ENCODE measurements around the gene STK11IP. TPM values are rescaled to one million over a fixed set of nuclear protein-coding genes. Genes with fewer than 3 reads are reported as not detected.

The STK11IP gene, protein sequence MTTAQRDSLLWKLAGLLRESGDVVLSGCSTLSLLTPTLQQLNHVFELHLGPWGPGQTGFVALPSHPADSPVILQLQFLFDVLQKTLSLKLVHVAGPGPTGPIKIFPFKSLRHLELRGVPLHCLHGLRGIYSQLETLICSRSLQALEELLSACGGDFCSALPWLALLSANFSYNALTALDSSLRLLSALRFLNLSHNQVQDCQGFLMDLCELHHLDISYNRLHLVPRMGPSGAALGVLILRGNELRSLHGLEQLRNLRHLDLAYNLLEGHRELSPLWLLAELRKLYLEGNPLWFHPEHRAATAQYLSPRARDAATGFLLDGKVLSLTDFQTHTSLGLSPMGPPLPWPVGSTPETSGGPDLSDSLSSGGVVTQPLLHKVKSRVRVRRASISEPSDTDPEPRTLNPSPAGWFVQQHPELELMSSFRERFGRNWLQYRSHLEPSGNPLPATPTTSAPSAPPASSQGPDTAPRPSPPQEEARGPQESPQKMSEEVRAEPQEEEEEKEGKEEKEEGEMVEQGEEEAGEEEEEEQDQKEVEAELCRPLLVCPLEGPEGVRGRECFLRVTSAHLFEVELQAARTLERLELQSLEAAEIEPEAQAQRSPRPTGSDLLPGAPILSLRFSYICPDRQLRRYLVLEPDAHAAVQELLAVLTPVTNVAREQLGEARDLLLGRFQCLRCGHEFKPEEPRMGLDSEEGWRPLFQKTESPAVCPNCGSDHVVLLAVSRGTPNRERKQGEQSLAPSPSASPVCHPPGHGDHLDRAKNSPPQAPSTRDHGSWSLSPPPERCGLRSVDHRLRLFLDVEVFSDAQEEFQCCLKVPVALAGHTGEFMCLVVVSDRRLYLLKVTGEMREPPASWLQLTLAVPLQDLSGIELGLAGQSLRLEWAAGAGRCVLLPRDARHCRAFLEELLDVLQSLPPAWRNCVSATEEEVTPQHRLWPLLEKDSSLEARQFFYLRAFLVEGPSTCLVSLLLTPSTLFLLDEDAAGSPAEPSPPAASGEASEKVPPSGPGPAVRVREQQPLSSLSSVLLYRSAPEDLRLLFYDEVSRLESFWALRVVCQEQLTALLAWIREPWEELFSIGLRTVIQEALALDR
- 28.0 TPM for polyA plus RNA-seq
- long read RNA-seq, donor 1, partial matches to known transcripts = 0 of 1 reads
- long read RNA-seq, donor 1, other reads (novel, unspliced or antisense) = 0 of 1 reads
- long read RNA-seq, donor 2, partial matches to known transcripts = 0 of 4 reads
- long read RNA-seq, donor 2, other reads (novel, unspliced or antisense) = 0 of 4 reads
- long read RNA-seq, donor 3 = 0 reads
- long read RNA-seq, donor 4 = 0 reads
- long read RNA-seq, donor 5, partial matches to known transcripts = 0 of 1 reads
- long read RNA-seq, donor 5, other reads (novel, unspliced or antisense) = 0 of 1 reads
- long read RNA-seq, donor 6 = 0 reads
- long read RNA-seq, donor 7, partial matches to known transcripts = 0 of 2 reads
- long read RNA-seq, donor 7, other reads (novel, unspliced or antisense) = 0 of 2 reads
- long read RNA-seq, donor 8, partial matches to known transcripts = 0 of 2 reads
- long read RNA-seq, donor 8, other reads (novel, unspliced or antisense) = 0 of 2 reads
- long read RNA-seq, donor 9, partial matches to known transcripts = 0 of 2 reads
- long read RNA-seq, donor 9, other reads (novel, unspliced or antisense) = 0 of 2 reads
- long read RNA-seq, donor 10, partial matches to known transcripts = 10 of 10 reads
- long read RNA-seq, donor 10, other reads (novel, unspliced or antisense) = 0 of 10 reads
- long read RNA-seq, donor 11, partial matches to known transcripts = 0 of 1 reads
- long read RNA-seq, donor 11, other reads (novel, unspliced or antisense) = 0 of 1 reads

DNA sequence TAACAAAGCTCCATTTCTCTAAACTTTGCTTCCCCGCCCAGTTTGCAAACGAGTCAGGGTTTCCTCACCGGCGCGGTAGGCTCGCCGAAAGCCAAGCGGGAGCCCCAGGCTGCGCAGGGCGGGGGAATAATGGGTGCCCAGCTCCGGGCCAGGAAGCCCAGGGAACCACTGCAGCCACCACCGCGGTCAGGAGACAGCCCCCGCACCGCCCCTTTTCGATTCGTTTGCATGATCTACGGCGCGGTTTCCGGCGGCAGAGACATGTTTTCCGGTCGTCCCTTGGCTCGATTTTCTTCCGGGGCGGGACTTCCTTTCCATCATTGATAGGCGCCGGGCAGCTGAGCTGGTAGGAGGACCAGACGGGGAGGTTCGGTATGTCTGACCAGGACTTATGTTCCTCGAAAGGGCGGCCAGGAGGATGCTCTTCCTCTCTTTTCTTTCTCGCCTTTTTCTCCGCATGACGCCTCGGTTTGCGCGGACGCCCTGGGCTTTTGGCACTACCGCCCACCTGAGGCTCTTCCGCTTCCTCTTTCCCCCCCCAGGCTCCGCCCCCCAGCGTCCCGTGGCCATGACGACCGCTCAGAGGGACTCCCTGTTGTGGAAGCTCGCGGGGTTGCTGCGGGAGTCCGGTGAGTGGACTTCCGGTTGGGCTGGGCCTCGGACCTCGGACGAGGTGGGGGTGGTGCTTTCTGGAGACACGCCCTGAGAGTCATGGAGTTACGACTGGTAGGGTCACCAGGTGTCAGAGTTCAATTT, at the start of gene STK11IP:
TSS of gene STK11IP (plus strand) at position 306 of the 756 bp plus-strand sequence. CDS start at position 569, 263 bp downstream.
- no peaks in the 10 kb centered on the region for H3K9me3 ChIP-seq (ENCODE audit: control insufficient read depth, low read depth, low read length)
- no peaks in the 10 kb centered on the region for H3K27me3 ChIP-seq (ENCODE audit: control insufficient read depth, insufficient read depth, low read length)
- H3K36me3 ChIP-seq (ENCODE audit: control insufficient read depth, insufficient read depth, low read length) = peaks cover 13% of the 10 kb centered on the region
- peak; percentile 98 to 99 for DNase-seq
- H3K27ac ChIP-seq (ENCODE audit: low read length) = peak within 1 kb of the TSS; percentile 94
- WGBS (ENCODE audit: insufficient coverage, low lambda C conversion rate) = no CpG with 5 or more reads among the region's 57 CpGs
- H3K4me3 ChIP-seq (ENCODE audit: low read length) = peak within 1 kb of the TSS; percentile 67
- H3K4me1 ChIP-seq (ENCODE audit: control insufficient read depth, insufficient read depth, low read length) = peaks cover 14% of the 10 kb centered on the region

- peaks cover 24% of the 10 kb centered on the region for H3K27me3 ChIP-seq (ENCODE audit: control insufficient read depth, insufficient read depth, low read length)
- H3K4me1 ChIP-seq (ENCODE audit: control insufficient read depth, insufficient read depth, low read length) = peaks cover 30% of the 10 kb centered on the region
- no CpG with 5 or more reads among the region's 18 CpGs for WGBS (ENCODE audit: insufficient coverage, low lambda C conversion rate)
These were observed 48.7 kb upstream of the STK11IP start for GRCh38 chr2:219548990-219549389.

DNA sequence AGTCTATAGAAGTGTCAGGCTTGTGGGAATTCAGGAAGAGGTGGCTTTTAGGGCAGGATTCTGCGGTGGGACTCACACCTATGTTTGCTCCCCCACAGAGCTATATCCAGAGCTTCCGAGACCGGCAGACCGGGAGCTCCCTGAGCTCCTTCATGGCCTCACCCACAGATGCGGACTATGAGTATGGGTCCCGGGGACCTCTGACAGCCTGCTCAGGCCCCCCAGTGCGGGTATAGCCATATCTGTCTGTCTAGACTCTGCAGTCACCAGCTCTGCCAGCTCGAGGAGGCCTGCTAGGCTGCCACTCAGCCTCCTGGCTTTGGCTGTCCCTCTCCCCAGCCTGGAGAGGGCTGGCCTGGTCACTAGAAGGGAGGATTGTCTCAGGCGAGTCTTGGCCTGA, 48.0 kb upstream of the STK11IP start:
- WGBS (ENCODE audit: insufficient coverage, low lambda C conversion rate) = no CpG with 5 or more reads among the region's 9 CpGs
- peaks cover 24% of the 10 kb centered on the region for H3K27me3 ChIP-seq (ENCODE audit: control insufficient read depth, insufficient read depth, low read length)
- peaks cover 30% of the 10 kb centered on the region for H3K4me1 ChIP-seq (ENCODE audit: control insufficient read depth, insufficient read depth, low read length)

More at GRCh38 chr2:219548990-219549389, 48.7 kb upstream of the STK11IP start:
- H3K27ac ChIP-seq (ENCODE audit: low read length) = no peak overlapping the region
- peaks cover 2% of the 10 kb centered on the region for H3K9me3 ChIP-seq (ENCODE audit: control insufficient read depth, low read depth, low read length)
- DNase-seq = no peak
- peaks cover 24% of the 10 kb centered on the region for H3K36me3 ChIP-seq (ENCODE audit: control insufficient read depth, insufficient read depth, low read length)
- no peak overlapping the region for H3K4me3 ChIP-seq (ENCODE audit: low read length)

DNA sequence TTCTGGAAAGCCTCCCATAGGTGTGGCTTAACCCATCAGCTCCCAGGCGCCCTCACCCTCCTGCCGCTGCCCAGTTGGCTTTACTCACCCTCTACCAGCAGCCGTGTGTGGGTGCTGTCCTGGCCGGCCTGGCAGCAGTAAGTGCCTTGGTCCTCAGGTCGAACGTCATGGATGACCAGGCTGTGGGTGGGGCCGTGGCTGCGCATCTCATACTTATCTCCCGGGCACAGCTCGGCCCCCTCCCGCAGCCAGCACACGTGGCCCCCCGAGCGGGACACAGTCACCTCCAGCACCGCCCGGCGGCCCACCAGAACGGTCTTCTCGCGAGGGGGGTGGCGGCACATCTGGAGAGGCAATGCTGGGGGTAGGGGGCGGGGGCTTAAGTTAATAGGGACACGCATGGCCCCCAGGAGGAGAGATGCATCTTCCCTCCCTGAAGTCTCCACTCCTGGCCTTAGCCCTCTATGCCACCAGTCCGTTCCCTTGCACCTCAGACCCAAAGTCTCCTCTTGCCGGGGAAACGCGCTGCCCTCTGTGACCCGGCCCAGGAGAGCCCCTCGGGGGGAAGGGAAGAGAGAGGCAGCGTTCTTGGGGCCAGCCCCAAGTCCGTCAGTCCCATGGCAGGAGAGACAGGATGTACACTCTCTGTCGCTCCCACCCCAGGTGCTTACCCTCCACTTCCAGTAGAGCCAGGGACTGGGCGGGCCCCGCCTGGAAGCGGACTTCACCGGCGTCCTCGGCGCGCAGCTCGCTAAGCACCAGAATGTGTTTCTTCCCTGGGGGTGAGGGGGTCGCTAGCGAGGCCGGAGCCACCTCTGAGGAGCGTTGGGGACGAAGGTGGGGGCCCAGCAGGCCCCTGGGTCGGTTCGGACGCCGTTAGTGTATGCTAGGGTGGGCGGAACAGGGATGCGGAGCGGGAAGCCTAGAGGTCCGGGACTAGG, 45.9 kb upstream of the STK11IP start:
- Histone ChIP-seq H3K36me3 (ENCODE audit: control insufficient read depth, insufficient read depth, low read length) (peaks cover 28% of the 10 kb centered on the region), H3K9me3 (ENCODE audit: control insufficient read depth, low read depth, low read length) (peaks cover 2% of the 10 kb centered on the region), H3K4me3 (ENCODE audit: low read length) (peak overlapping the region; percentile 49), H3K27me3 (ENCODE audit: control insufficient read depth, insufficient read depth, low read length) (peaks cover 24% of the 10 kb centered on the region), H3K4me1 (ENCODE audit: control insufficient read depth, insufficient read depth, low read length) (peaks cover 14% of the 10 kb centered on the region), H3K27ac (ENCODE audit: low read length) (peak overlapping the region; percentile 72)
- no CpG with 5 or more reads among the region's 54 CpGs for WGBS (ENCODE audit: insufficient coverage, low lambda C conversion rate)
- DNase-seq = peak in 1 of 2 donors; percentile 72

More for the DNA sequence above, 48.0 kb upstream of the STK11IP start:
- DNase-seq = no peak
- Histone ChIP-seq H3K4me3 (ENCODE audit: low read length) (no peak overlapping the region), H3K36me3 (ENCODE audit: control insufficient read depth, insufficient read depth, low read length) (peaks cover 24% of the 10 kb centered on the region), H3K27ac (ENCODE audit: low read length) (no peak overlapping the region), H3K9me3 (ENCODE audit: control insufficient read depth, low read depth, low read length) (peaks cover 2% of the 10 kb centered on the region)

DNA sequence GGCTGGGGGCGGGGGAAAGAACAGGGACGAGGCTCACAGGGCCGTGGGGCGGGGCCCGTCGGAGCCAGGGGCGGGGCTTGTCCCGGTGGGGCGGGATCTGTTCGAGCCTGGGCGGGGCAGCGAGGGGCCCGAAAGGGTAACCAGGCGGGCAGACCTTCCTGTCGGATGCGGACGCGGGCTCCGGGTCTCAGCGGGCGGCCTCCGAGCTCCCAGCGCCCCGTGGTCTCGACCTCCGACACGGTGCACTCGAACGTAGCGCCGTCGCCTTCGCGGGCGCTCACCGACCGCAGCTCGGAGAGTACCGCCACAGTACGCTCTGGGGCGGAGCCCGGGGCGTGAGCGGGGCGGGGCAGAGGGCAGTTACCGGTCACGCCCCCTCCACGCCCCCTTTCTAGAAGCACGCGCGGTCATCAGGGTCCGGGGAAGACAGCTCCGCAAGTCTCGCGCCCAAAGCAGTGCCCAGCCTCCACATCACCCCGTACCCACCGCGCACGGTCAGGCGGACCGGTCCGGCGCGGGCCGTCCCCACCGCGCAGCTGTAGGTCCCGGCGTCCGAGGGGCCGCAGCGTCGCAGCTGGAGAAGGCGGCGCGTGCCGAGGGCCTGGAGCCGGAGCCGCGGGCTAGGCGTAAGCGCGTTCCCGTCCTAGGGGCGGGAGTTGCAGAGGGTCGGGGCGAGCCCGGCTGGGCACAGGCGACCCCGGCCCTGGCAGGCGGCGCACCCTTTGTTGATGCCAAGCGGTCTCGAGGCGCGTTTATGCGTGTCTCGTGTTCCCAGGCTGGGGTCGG, 45.1 kb upstream of the STK11IP start:
- Histone ChIP-seq H3K4me3 (ENCODE audit: low read length) (peak overlapping the region; percentile 49), H3K4me1 (ENCODE audit: control insufficient read depth, insufficient read depth, low read length) (peaks cover 10% of the 10 kb centered on the region), H3K36me3 (ENCODE audit: control insufficient read depth, insufficient read depth, low read length) (peaks cover 24% of the 10 kb centered on the region), H3K27me3 (ENCODE audit: control insufficient read depth, insufficient read depth, low read length) (peaks cover 24% of the 10 kb centered on the region), H3K9me3 (ENCODE audit: control insufficient read depth, low read depth, low read length) (peaks cover 2% of the 10 kb centered on the region), H3K27ac (ENCODE audit: low read length) (peak overlapping the region; percentile 72)
- DNase-seq = peak; percentile 83 to 92
- no CpG with 5 or more reads among the region's 99 CpGs for WGBS (ENCODE audit: insufficient coverage, low lambda C conversion rate)

GRCh38 chr2:219553168-219553417, 44.6 kb upstream of the STK11IP start:
- peaks cover 24% of the 10 kb centered on the region for H3K27me3 ChIP-seq (ENCODE audit: control insufficient read depth, insufficient read depth, low read length)
- peaks cover 20% of the 10 kb centered on the region for H3K36me3 ChIP-seq (ENCODE audit: control insufficient read depth, insufficient read depth, low read length)
- H3K9me3 ChIP-seq (ENCODE audit: control insufficient read depth, low read depth, low read length) = peaks cover 2% of the 10 kb centered on the region
- peaks cover 10% of the 10 kb centered on the region for H3K4me1 ChIP-seq (ENCODE audit: control insufficient read depth, insufficient read depth, low read length)
- DNase-seq = no peak
- peak overlapping the region; percentile 49 for H3K4me3 ChIP-seq (ENCODE audit: low read length)
- H3K27ac ChIP-seq (ENCODE audit: low read length) = no peak overlapping the region
- no CpG with 5 or more reads among the region's 7 CpGs for WGBS (ENCODE audit: insufficient coverage, low lambda C conversion rate)

DNA sequence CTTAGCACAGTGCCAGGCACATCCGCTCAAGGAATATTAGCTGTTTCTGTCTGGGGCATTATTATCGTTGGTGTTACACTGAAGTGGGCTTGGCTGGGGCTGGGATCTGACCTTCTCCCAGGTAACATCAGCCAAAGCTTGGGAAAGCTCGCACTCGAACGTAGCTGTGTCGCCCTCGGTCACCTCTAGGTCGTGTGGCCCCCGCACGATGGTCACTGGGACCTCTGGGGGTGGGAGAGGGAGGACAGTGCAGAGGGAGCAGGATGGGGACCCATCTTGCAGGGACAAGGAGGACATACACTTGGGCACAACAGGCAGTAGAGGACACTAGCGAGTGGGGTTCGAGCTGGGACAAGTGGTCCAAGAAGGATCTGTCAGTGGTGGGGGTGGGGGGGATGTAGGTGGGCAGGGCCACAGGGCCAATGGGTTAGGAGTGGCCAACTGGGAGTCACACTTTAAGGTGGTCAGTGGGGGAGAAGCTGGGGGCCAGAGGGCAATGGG, 44.1 kb upstream of the STK11IP start:
- H3K36me3 ChIP-seq (ENCODE audit: control insufficient read depth, insufficient read depth, low read length) = peaks cover 19% of the 10 kb centered on the region
- H3K27me3 ChIP-seq (ENCODE audit: control insufficient read depth, insufficient read depth, low read length) = peaks cover 24% of the 10 kb centered on the region
- WGBS (ENCODE audit: insufficient coverage, low lambda C conversion rate) = no CpG with 5 or more reads among the region's 12 CpGs
- H3K9me3 ChIP-seq (ENCODE audit: control insufficient read depth, low read depth, low read length) = peaks cover 2% of the 10 kb centered on the region
- no peak overlapping the region for H3K4me3 ChIP-seq (ENCODE audit: low read length)
- DNase-seq = no peak
- peaks cover 10% of the 10 kb centered on the region for H3K4me1 ChIP-seq (ENCODE audit: control insufficient read depth, insufficient read depth, low read length)
- no peak overlapping the region for H3K27ac ChIP-seq (ENCODE audit: low read length)

DNA sequence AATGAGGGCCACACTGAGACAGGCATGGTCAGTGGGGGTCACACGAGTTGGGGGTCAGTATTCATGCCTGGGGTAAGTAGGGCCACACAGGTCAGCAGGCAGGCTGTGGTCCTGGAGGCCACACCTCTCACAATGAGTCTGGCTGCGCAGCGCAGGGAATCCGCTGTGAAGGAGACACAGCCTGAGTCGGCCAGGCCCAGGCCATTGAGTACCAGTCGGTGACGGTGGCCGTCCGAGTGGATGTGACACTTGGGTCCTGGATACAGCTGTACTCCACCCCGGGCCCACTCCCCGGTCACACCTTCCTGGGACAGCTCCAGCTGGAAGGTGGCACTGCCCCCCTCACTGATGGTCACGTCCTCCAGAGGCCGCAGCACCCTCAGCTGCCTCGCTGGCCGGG, 43.3 kb upstream of the STK11IP start:
- Histone ChIP-seq H3K36me3 (ENCODE audit: control insufficient read depth, insufficient read depth, low read length) (peaks cover 13% of the 10 kb centered on the region), H3K4me3 (ENCODE audit: low read length) (no peak overlapping the region), H3K27me3 (ENCODE audit: control insufficient read depth, insufficient read depth, low read length) (peaks cover 24% of the 10 kb centered on the region), H3K9me3 (ENCODE audit: control insufficient read depth, low read depth, low read length) (peaks cover 2% of the 10 kb centered on the region), H3K27ac (ENCODE audit: low read length) (no peak overlapping the region), H3K4me1 (ENCODE audit: control insufficient read depth, insufficient read depth, low read length) (peaks cover 10% of the 10 kb centered on the region)
- DNase-seq = no peak
- no CpG with 5 or more reads among the region's 15 CpGs for WGBS (ENCODE audit: insufficient coverage, low lambda C conversion rate)
